Measurements from ENCODE around the gene CCNY. TPM values are rescaled to one million over a fixed set of nuclear protein-coding genes. Genes with fewer than 3 reads are reported as not detected.
"Not testable (repeated sequence)": the region's sequence is repeated elsewhere in the genome, so short reads cannot be mapped to it uniquely, and the experiment has no call there.

Gene CCNY
- total RNA-seq, 1 donor from 2014 or later, result 61.5 TPM

DNA sequence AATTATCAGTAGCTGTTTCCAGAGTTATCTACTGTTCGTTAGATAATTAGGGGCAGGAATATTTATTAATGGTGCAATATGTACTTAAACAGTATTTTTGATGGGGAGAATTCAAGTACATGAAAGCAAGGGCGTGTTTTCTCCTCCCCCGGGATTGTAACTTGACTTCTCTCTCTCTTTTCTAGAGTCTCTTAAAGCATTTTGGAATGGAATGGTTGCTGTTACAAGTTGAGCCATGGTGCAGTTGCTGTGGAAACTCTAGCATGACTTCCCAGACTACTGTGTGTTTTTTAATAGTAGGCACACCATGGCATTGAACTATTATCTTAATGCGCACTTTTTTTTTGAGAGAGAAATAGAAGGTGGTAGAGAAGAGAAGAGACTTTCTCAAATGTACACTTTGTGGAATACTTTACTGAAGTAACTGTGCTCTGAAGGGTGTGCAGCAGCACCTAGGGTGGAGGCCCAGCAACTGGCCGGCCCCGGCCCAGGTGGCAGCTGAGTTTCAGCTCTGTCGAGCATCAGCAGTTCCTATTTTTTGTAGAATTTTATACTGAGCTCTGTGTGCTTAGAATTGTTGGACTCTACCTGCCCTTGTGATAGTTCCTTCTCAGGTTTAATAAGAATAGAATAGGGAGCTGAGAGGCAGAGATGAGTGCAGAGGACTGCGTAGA is 64.4 kb downstream of the CCNY start:
- intact Hi-C loops (cut with micrococcal nuclease), result no loop called here

DNA sequence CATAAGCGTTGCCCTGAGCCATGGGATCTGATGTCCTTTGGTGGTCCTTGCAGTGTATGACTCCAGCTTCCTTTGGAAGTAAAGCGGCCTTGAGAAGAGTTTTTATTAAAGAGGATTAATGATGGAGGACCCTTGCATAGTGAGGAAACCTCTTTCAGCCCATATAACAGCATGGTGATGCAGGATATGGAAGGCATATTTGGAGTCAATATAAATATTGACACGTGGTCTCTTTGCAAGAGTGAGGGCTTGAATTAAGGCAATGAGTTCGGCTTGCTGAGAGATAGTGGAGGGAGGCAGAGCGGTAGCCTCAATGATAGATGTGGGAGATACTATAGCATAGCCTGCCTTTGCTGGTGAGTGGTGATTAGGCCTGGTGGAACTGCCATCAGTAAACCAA is 67.2 kb downstream of the CCNY start:
- intact Hi-C loops (cut with micrococcal nuclease), result not testable (repeated sequence)

DNA sequence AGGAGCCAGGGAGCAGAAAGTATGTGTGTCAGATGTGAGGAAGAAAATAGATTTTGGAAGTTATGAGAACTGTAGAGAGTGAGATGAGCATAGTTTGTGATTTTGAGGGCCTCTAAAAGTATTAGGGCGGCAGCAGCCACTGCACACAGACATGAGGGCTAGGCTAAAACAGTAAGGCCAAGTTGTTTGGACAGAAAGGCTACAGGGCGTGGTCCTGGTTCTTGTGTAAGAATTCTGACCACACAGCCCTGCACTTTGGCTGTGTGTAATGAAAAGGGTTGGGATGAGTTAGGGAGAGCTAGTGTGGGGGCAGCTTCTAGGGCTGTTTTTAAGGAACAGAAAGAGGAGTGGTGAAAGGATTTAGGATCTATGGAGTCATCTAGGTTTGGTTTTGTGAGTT is 67.8 kb downstream of the CCNY start:
- intact Hi-C loops (cut with micrococcal nuclease), result not testable (repeated sequence)

- intact Hi-C loops (cut with micrococcal nuclease), result not testable (repeated sequence)
Measured at GRCh38 chr10:35406003-35406630, 69.8 kb downstream of the CCNY start.

- intact Hi-C loops (cut with micrococcal nuclease), result not testable (repeated sequence)
Measured at GRCh38 chr10:35407696-35408095, 71.4 kb downstream of the CCNY start.

DNA sequence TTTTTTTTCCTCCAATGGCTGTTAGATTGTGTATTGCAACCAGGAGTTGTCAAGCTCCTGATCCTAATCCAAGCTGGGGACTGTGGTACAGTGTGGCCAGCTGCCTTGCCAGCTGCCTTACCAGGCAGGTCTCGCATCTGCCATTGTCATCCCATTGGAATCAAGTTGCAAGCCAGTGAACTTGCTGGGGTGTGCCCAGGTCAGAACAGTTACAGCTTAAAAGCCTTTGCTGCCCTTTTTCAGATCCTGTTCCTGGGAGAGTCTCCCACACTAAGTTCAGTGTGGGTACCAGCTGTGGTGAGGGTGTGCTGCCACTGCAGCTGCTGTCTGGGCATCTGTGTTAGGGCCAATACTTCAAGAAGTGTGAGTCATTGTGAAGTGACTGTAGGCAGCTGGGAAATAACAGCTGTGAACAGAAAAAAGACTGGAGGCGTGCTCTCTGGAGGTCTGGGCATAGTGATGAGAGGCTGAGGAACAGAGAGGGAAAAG is 72.8 kb downstream of the CCNY start:
- intact Hi-C loops (cut with micrococcal nuclease), result no loop called here

GRCh38 chr10:35409808-35410207 is 73.5 kb downstream of the CCNY start:
- intact Hi-C loops (cut with micrococcal nuclease), result no loop called here

DNA sequence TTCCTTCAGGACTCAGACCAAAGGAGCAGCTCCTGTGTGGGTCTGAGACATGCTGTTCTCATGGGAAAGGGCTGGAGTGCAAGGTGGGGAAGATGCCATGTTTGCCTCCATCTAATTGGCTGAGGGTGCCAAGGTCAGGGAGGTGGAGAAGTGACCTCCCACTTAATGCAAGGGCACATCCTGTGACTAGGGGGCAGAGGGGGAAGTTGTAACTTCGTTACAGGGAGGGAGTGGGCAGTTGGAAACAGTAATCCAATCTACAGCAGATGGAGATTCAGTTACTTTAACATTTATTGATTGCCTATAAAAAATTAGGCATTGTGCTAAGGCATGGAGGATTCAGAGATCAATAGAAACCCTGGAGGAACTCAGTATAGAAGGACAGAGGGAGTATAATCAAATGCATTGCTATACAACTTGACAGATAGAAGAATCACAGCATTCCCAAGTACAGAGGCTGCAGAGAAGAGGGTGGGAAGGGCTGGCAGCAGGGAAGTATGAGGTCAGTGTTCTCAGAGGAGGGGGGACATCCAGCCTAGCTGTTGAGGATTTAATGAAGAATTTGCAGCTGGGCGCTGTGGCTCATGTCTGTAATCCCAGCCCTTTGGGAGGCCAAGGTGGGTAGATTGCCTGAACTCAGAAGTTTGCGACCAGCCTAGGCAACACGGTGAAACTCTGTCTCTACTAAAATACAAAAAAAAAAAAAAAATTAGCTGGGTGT is 75.9 kb downstream of the CCNY start:
- intact Hi-C loops (cut with micrococcal nuclease), result no loop called here

- intact Hi-C loops (cut with micrococcal nuclease), result no loop called here
Measured at GRCh38 chr10:35412900-35413491, 76.7 kb downstream of the CCNY start.

- intact Hi-C loops (cut with micrococcal nuclease), result no loop called here
Measured at GRCh38 chr10:35413985-35414861, 77.9 kb downstream of the CCNY start.

- intact Hi-C loops (cut with micrococcal nuclease), result no loop called here
Measured at GRCh38 chr10:35415505-35415904, 79.2 kb downstream of the CCNY start.

DNA sequence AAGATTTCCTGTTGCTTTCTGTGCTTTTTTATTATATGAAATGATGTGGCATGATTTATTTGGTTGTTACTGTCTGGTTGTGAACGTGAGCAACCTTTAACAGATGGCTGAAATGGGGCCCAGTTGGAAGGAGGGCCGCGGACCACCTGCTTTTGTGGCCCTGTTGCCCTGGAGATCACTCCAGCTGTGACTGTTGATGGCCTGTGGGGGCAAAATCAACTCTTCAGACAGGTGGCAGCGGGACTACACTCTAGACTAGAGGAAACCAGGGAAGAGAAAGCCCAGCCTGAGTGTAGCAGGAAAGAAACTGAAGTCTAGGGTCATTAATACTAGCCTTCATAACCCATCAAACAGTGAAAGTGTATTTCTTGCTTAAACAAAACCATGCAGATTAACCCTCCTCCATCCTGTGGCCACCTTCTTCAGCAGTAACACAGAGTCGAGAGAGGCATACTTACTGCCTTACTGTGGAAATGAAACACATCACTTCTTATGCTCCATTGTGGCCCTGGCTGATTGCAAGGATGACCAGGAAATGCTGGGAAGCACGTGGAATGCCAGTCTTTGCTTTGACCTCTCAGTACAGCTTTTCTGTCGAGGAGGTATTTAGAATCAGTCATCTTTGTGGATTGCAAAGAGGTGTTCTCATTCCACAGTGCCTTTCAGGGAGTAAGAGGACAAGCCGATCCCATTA is 80.5 kb downstream of the CCNY start:
- intact Hi-C loops (cut with micrococcal nuclease), result no loop called here

DNA sequence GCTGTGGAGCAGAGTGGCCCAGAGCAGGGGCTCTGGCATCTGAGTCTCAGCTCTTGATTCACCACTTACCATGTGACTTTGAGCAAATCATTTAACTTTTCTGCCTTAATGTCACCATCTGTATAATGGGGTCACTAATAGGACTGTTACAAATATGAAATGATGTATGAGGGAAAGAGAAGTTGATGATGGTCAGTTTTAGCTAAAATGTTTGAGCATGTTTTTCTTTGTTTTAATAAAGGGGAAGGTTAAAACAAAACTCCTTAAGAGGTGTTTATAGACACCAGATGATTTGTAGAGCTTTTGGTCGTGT is 81.0 kb downstream of the CCNY start:
- intact Hi-C loops (cut with micrococcal nuclease), result no loop called here

- intact Hi-C loops (cut with micrococcal nuclease), result no loop called here
Measured at GRCh38 chr10:35417795-35418194, 81.5 kb downstream of the CCNY start.

DNA sequence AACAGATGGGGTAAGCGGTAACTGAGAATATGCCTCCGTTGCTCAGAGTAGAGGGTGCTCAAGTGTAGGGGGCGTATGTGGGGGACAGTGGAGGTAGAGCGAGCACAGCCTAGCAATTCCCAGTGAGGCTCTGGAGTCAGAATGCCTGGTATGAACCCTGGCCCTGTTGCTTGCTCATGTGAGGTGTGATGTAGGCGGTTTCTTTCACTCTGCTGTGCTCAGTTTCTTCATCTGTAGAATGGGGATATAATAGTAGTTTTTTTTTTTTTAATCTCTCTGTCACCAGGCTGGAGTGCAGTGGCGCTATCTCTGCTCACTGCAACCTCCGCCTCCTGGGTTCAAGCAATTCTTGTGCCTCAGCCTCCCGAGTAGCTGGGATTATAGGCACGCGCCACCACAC is 82.3 kb downstream of the CCNY start:
- intact Hi-C loops (cut with micrococcal nuclease), result not testable (repeated sequence)

DNA sequence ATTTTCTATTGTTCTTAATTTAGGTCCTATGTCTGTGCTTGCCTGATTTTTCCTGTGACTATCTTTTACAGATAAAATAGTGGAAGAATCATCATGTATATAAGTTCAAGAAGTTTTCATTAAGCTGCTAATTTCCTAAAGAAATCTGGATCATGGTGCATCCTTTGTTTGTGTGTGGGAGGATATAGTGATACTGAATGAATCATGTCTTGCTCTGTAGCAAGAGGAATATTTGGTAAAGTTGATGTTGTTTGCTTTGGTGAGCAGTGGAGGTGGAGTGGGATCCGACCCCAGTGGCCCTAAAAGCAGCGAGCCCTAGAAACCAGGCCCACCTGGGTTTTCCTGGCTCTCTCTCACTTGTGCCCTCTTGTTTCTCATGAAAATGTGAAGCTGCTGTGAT is 83.7 kb downstream of the CCNY start:
- intact Hi-C loops (cut with micrococcal nuclease), result no loop called here

DNA sequence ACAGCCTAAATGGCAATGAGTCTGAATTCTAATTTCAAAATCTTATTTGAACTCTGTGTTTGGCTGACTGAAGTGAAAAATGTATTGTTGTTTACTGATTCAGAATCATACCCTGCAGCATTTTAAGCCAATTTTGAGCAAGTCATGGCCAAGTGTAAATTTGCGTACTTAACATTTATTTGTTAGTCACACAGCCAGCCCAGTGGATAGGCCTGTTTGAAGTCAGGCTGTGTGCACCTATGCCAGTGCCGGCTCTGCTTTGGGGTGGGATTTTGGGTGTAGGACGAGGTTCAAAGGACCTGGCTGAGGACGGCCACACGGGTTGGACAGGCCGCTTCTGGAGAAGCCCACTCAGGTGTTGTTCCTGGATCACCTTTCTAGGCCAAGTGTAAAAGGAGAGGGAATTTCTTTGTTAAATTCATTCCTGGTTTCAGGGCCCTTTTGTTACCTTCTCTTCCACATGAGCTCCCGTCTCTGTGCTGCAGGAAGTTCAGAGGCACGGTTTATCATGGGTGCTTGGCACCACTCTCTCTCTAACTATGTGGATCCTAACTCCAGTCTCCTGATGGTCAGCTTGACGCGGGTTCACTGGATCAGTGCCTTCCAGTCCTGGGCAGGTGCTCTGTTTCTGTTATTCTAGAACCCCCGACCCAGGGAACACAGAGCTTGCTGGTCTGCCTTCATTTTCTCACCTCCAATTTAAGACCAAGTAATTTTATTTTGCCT is 84.7 kb downstream of the CCNY start:
- intact Hi-C loops (cut with micrococcal nuclease), result no loop called here

DNA sequence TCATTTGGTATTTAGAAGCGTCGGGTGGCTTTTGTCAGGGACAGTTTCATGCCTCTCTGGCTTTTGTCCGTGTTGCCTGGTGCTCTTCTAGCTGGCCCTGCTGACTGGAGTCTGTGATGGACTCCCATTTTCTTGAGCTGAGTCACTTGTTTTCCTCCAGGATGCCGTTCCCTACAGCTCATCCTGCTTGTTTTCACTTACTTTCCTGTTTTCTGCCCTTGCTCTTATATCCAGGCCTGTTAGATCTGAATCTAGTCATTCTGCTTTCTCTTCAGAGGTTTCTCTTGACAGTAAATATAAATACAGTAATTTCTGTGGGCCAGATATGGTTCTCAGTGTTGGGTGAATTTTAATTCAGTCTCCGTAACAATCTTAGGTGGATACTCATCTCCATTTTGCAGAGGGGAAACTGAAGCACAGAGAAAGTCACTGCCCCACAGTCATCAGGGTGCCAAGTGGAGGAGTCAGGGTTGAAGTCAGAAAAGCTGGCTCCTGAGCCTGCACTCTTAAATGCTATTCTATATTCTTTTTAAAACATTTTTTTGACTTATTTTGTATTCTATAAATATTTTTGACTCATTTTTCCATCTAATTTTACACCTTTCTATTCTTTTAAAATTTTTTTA is 85.4 kb downstream of the CCNY start:
- intact Hi-C loops (cut with micrococcal nuclease), result no loop called here

- intact Hi-C loops (cut with micrococcal nuclease), result no loop called here
Measured at GRCh38 chr10:35422228-35422627, 85.9 kb downstream of the CCNY start.

Data from T-helper 1 cell treated with Interleukin-12 subunit alpha and Interleukin-12 subunit beta and Interleukin-4 antibody, amounts not matched to agents 30 ng/mL and 1 ng/mL, for 36 hours (primary cell).